Stimulated activated naive CD8-positive, alpha-beta T cell treated with anti-CD3 and anti-CD28 coated beads, Interleukin-15, Interleukin-2, amounts not matched to agents 100 U/mL and 50 U/mL, for 24 hours (primary cell): Measurements from ENCODE around the gene WDR46.
"Not testable (repeated sequence)": the region's sequence is repeated elsewhere in the genome, so short reads cannot be mapped to it uniquely, and the experiment has no call there.

ENCODE experiments used
- ATAC-seq: fragments of 150-1000 bp; cut with Tn5 transposase; one replicate; pipeline ENCODE4 v1.10.0; 2021
- DNase-seq: peaks from one replicate; pipeline ENCODE4 v3.0.0; 2021

WDR46 gene

GRCh38 chr6:33288141-33288920 lies 708 bp downstream of the WDR46 start:
- ATAC-seq (no peak), DNase-seq (no peak)

GRCh38 chr6:33286946-33287914 lies 1.8 kb downstream of the WDR46 start:
- ATAC-seq (no peak), DNase-seq (no peak)

- DNase-seq, ATAC-seq: not testable (repeated sequence)
These were observed 3.8 kb downstream of the WDR46 start for GRCh38 chr6:33285214-33285613.

- ATAC-seq = no peak
- no peak for DNase-seq
These were observed 8.5 kb downstream of the WDR46 start for GRCh38 chr6:33280539-33280938.

GRCh38 chr6:33279971-33280511 lies 9.0 kb downstream of the WDR46 start:
- no peak for DNase-seq
- ATAC-seq = no peak

GRCh38 chr6:33279257-33279695 lies 9.8 kb downstream of the WDR46 start:
- no peak for DNase-seq
- ATAC-seq = no peak

- no peak for DNase-seq
- ATAC-seq = no peak
These were observed 10.2 kb downstream of the WDR46 start for GRCh38 chr6:33278810-33279209.

GRCh38 chr6:33278392-33278741 lies 10.7 kb downstream of the WDR46 start:
- DNase-seq (no peak), ATAC-seq (no peak)

- ATAC-seq (no peak), DNase-seq (peak; percentile 50)
These were observed 11.2 kb downstream of the WDR46 start for GRCh38 chr6:33277663-33278391.

- ATAC-seq (peak; percentile 74), DNase-seq (peak; percentile 88)
These were observed 12.0 kb downstream of the WDR46 start, which contains the start of gene B3GALT4 for GRCh38 chr6:33276864-33277662. B3GALT4 (plus strand) TSS chr6:33277123; CDS start chr6:33277420, 297 bp downstream.

- peak; percentile 37 for DNase-seq
- ATAC-seq = no peak
These were observed 12.5 kb downstream of the WDR46 start for GRCh38 chr6:33276581-33276863.

GRCh38 chr6:33275795-33276580 lies 13.1 kb downstream of the WDR46 start:
- ATAC-seq, DNase-seq: not testable (repeated sequence)

- no peak for ATAC-seq
- DNase-seq = no peak
These were observed 14.8 kb downstream of the WDR46 start for GRCh38 chr6:33273924-33274902.

- ATAC-seq = no peak
- no peak for DNase-seq
These were observed 15.7 kb downstream of the WDR46 start for GRCh38 chr6:33273129-33273923.

- DNase-seq = no peak
- peak; percentile 1 for ATAC-seq
These were observed 16.5 kb downstream of the WDR46 start for GRCh38 chr6:33272275-33273128.

- ATAC-seq = peak; percentile 84
- DNase-seq = peak; percentile 87
These were observed 17.4 kb downstream of the WDR46 start, which contains the start of the genes RPS18 and VPS52 for GRCh38 chr6:33271468-33272274. RPS18 (plus strand) TSS chr6:33272075; CDS start chr6:33272120, 45 bp downstream. VPS52 (minus strand) TSS chr6:33271876; CDS start chr6:33271675, 201 bp downstream.
